ENCODE results near the gene APBB1IP.

APBB1IP gene

GRCh38 chr10:26509307-26509706 lies 71.2 kb downstream of the APBB1IP start:
- no peak for DNase-seq (ENCODE audit: low read depth)

GRCh38 chr10:26513101-26513500 lies 75.0 kb downstream of the APBB1IP start:
- no peak for DNase-seq (ENCODE audit: low read depth)

GRCh38 chr10:26516540-26517101 lies 78.5 kb downstream of the APBB1IP start:
- no peak for DNase-seq (ENCODE audit: low read depth)

- no peak for DNase-seq (ENCODE audit: low read depth)
These were observed 79.2 kb downstream of the APBB1IP start for GRCh38 chr10:26517141-26517867.

GRCh38 chr10:26519803-26520202 lies 81.7 kb downstream of the APBB1IP start:
- DNase-seq (ENCODE audit: low read depth): no peak

GRCh38 chr10:26520575-26520974 lies 82.4 kb downstream of the APBB1IP start:
- DNase-seq (ENCODE audit: low read depth): no peak

GRCh38 chr10:26524161-26524896 lies 86.2 kb downstream of the APBB1IP start:
- DNase-seq (ENCODE audit: low read depth): no peak

GRCh38 chr10:26525586-26525985 lies 87.4 kb downstream of the APBB1IP start:
- DNase-seq (ENCODE audit: low read depth): no peak

- no peak for DNase-seq (ENCODE audit: low read depth)
These were observed 88.9 kb downstream of the APBB1IP start for GRCh38 chr10:26527018-26527417.

- DNase-seq (ENCODE audit: low read depth): no peak
These were observed 89.9 kb downstream of the APBB1IP start for GRCh38 chr10:26528048-26528447.

GRCh38 chr10:26528715-26529393 lies 90.7 kb downstream of the APBB1IP start:
- no peak for DNase-seq (ENCODE audit: low read depth)

GRCh38 chr10:26534384-26534783 lies 96.2 kb downstream of the APBB1IP start:
- no peak for DNase-seq (ENCODE audit: low read depth)

- no peak for DNase-seq (ENCODE audit: low read depth)
These were observed 102.5 kb downstream of the APBB1IP start for GRCh38 chr10:26540601-26541000.

GRCh38 chr10:26543567-26544306 lies 105.6 kb downstream of the APBB1IP start:
- no peak for DNase-seq (ENCODE audit: low read depth)

GRCh38 chr10:26544932-26545331 lies 106.8 kb downstream of the APBB1IP start:
- DNase-seq (ENCODE audit: low read depth): no peak

GRCh38 chr10:26550774-26551526 lies 112.8 kb downstream of the APBB1IP start:
- no peak for DNase-seq (ENCODE audit: low read depth)

- DNase-seq (ENCODE audit: low read depth): no peak
These were observed 116.1 kb downstream of the APBB1IP start for GRCh38 chr10:26554246-26554645.

GRCh38 chr10:26555719-26556368 lies 117.7 kb downstream of the APBB1IP start:
- DNase-seq (ENCODE audit: low read depth): no peak

- no peak for DNase-seq (ENCODE audit: low read depth)
These were observed 118.9 kb downstream of the APBB1IP start for GRCh38 chr10:26556748-26557640.

GRCh38 chr10:26557641-26558014 lies 119.5 kb downstream of the APBB1IP start:
- DNase-seq (ENCODE audit: low read depth): no peak
